Neural cell (in vitro differentiated cells): ENCODE results near the gene PMCH.

Experiments
- CTCF ChIP-seq: fragments of 450-650 bp; IDR thresholded peaks from 2 replicates; pipeline ENCODE4 v1.5.1; 2014; ENCODE audit warnings: antibody characterized with exemption, mild to moderate bottlenecking, moderate library complexity; ENCODE audit not compliant: poor library complexity, severe bottlenecking
- EP300 ChIP-seq: fragments of 450-650 bp; conservative IDR thresholded peaks from 2 replicates; pipeline ENCODE4 v1.6.1; 2014; ENCODE audit warnings: antibody characterized with exemption, mild to moderate bottlenecking, moderate library complexity; ENCODE audit not compliant: poor library complexity, severe bottlenecking
- EZH2 ChIP-seq: fragments of 200-600, 300-800 bp; shearing (Covaris generic), sonication (generic); IDR thresholded peaks from 2 replicates; pipeline ENCODE4 v1.6.1; 2014; ENCODE audit warnings: antibody characterized with exemption, low read length, borderline replicate concordance, mild to moderate bottlenecking; ENCODE audit not compliant: insufficient read depth, poor library complexity, severe bottlenecking
- RAD21 ChIP-seq: fragments of 450-650 bp; conservative IDR thresholded peaks from 2 replicates; pipeline ENCODE4 v1.6.1; 2014; ENCODE audit warnings: antibody characterized with exemption, mild to moderate bottlenecking, moderate library complexity
- REST ChIP-seq: IDR thresholded peaks from 2 replicates; pipeline ENCODE4 v1.6.1; 2012; ENCODE audit warnings: borderline replicate concordance
- SMC3 ChIP-seq: fragments of 450-650 bp; conservative IDR thresholded peaks from 2 replicates; pipeline ENCODE4 v1.6.1; 2014; ENCODE audit warnings: antibody characterized with exemption, mild to moderate bottlenecking, moderate library complexity; ENCODE audit not compliant: poor library complexity
- TAF1 ChIP-seq: IDR thresholded peaks from 2 replicates; pipeline ENCODE4 v1.6.1; 2012; ENCODE audit warnings: low read depth

- no peak for TF ChIP-seq EZH2
- TF ChIP-seq CTCF, result no peak
- TF ChIP-seq REST, result no peak
- no peak for TF ChIP-seq SMC3
- TF ChIP-seq EP300, result no peak
- TF ChIP-seq TAF1, result no peak
- TF ChIP-seq RAD21, result no peak
Observed at GRCh38 chr12:102234599-102234998, 37.0 kb upstream of the PMCH start.
